Left ventricle myocardium inferior (tissue), 1 donor: ENCODE results near the gene BCL2L2. TPM values are rescaled to one million over a fixed set of nuclear protein-coding genes. Genes with fewer than 3 reads are reported as not detected.

Experiments
- DNase-seq: peaks from one replicate; pipeline ENCODE4 v3.0.0-alpha.2; 2020
- H3K27ac ChIP-seq: fragments of 200-600 bp; replicated peaks from 2 replicates; pipeline ENCODE4 v1.8.0; 2021
- H3K27me3 ChIP-seq: fragments of 200-600 bp; 2 replicates; pipeline ENCODE4 v1.8.0; 2021; ENCODE audit warnings: low read depth
- H3K36me3 ChIP-seq: fragments of 200-600 bp; 2 replicates; pipeline ENCODE4 v1.8.0; 2021
- H3K4me1 ChIP-seq: fragments of 200-600 bp; 2 replicates; pipeline ENCODE4 v1.8.0; 2021
- H3K4me3 ChIP-seq: fragments of 200-600 bp; 2 replicates; pipeline ENCODE4 v1.8.0; 2021; ENCODE audit warnings: mild to moderate bottlenecking, moderate library complexity
- H3K9me3 ChIP-seq: fragments of 200-600 bp; replicated peaks from 2 replicates; pipeline ENCODE4 v1.8.0; 2021
- CTCF ChIP-seq: fragments of 200-600 bp; IDR thresholded peaks from 2 replicates; pipeline ENCODE4 v1.8.0; 2021; ENCODE audit warnings: antibody characterized with exemption, mild to moderate bottlenecking, borderline replicate concordance
- intact Hi-C: fragments of 100-400 bp; cut with micrococcal nuclease; formaldehyde crosslinking; loops from one replicate; pipeline ENCODE4 v1.11.0; 2022
- total RNA-seq: library from RNA; stranded (reverse); fragmentation: NEBNext Ultra II Directional; extraction: Animal tissue kit (Norgen Biotek cat#: 25700); gene quantifications from one replicate; pipeline ENCODE4 v1.2.1, GENCODE V29; 2021
- donor health status: DM: no; HTN: yes; CAD: no; lungs with severe emphysema.

Gene BCL2L2
- total RNA-seq, 1 donor from 2014 or later, result 37.5 TPM

- intact Hi-C loops, result no loop called here
- Histone ChIP-seq H3K27me3 (no peaks in the 10 kb centered on the region), H3K9me3 (no peaks in the 10 kb centered on the region), H3K4me3 (no peak overlapping the region), H3K36me3 (peaks cover 12% of the 10 kb centered on the region), H3K4me1 (peaks cover 56% of the 10 kb centered on the region), H3K27ac (no peak overlapping the region)
- no peak for TF ChIP-seq CTCF
- DNase-seq, result no peak
Observed at GRCh38 chr14:23297096-23297495, 9.5 kb upstream of the BCL2L2 start.

GRCh38 chr14:23297611-23298277 is 8.9 kb upstream of the BCL2L2 start:
- peaks cover 12% of the 10 kb centered on the region for H3K36me3 ChIP-seq
- no peaks in the 10 kb centered on the region for H3K27me3 ChIP-seq
- no peak for TF ChIP-seq CTCF
- intact Hi-C loops, result no loop called here
- DNase-seq, result no peak
- no peak overlapping the region for H3K27ac ChIP-seq
- H3K9me3 ChIP-seq, result no peaks in the 10 kb centered on the region
- H3K4me3 ChIP-seq, result no peak overlapping the region
- peaks cover 63% of the 10 kb centered on the region for H3K4me1 ChIP-seq

- Histone ChIP-seq H3K27ac (peak overlapping the region; percentile 99), H3K4me3 (peak overlapping the region; percentile 86), H3K27me3 (no peaks in the 10 kb centered on the region), H3K4me1 (peaks cover 65% of the 10 kb centered on the region), H3K36me3 (peaks cover 12% of the 10 kb centered on the region), H3K9me3 (no peaks in the 10 kb centered on the region)
- intact Hi-C loops, result no loop called here
- peak; percentile 36 for TF ChIP-seq CTCF
- no peak for DNase-seq
Observed at GRCh38 chr14:23299211-23299957, 7.2 kb upstream of the BCL2L2 start.

GRCh38 chr14:23299986-23300686 is 6.5 kb upstream of the BCL2L2 start:
- no peak for DNase-seq
- Histone ChIP-seq H3K9me3 (no peaks in the 10 kb centered on the region), H3K4me3 (peak overlapping the region; percentile 86), H3K4me1 (peaks cover 57% of the 10 kb centered on the region), H3K27me3 (no peaks in the 10 kb centered on the region), H3K27ac (peak overlapping the region; percentile 99), H3K36me3 (peaks cover 12% of the 10 kb centered on the region)
- intact Hi-C loops, result no loop called here
- no peak for TF ChIP-seq CTCF

GRCh38 chr14:23300687-23301223 is 5.9 kb upstream of the BCL2L2 start:
- DNase-seq, result peak; percentile 73
- Histone ChIP-seq H3K4me1 (peaks cover 55% of the 10 kb centered on the region), H3K27me3 (no peaks in the 10 kb centered on the region), H3K4me3 (peak overlapping the region; percentile 86), H3K36me3 (peaks cover 12% of the 10 kb centered on the region), H3K9me3 (no peaks in the 10 kb centered on the region), H3K27ac (peak overlapping the region; percentile 99)
- TF ChIP-seq CTCF, result no peak
- intact Hi-C loops, result no loop called here
